Stimulated activated CD4-positive, alpha-beta T cell treated with anti-CD3 and anti-CD28 coated beads, TNF-alpha, amount 100 ng/mL, for 4 hours (primary cell): Measurements from ENCODE around the gene ALOX12.
A peak's percentile ranks its signal among the peaks of the same experiment; 100 is the strongest.
"Not testable (repeated sequence)": the region's sequence is repeated elsewhere in the genome, so short reads cannot be mapped to it uniquely, and the experiment has no call there.

ENCODE experiments used
- DNase-seq, 3 experiments: peaks; one replicate each; pipeline ENCODE4 v3.0.0-alpha.2; 2020; ENCODE audit warnings: low read depth in 3 of 3

Gene ALOX12

GRCh38 chr17:7045492-7046126 lies 49.8 kb downstream of the ALOX12 start:
- DNase-seq, result no peak

GRCh38 chr17:7046127-7046724 lies 50.4 kb downstream of the ALOX12 start:
- DNase-seq, result no peak

GRCh38 chr17:7046725-7047397 lies 51.0 kb downstream of the ALOX12 start:
- DNase-seq, result peak in 1 of 3 experiments; percentile 58

GRCh38 chr17:7047566-7047965 lies 51.7 kb downstream of the ALOX12 start:
- no peak for DNase-seq

GRCh38 chr17:7048968-7049367 lies 53.1 kb downstream of the ALOX12 start:
- DNase-seq, result no peak

- not testable (repeated sequence) for DNase-seq
Measured at GRCh38 chr17:7050583-7050982, 54.7 kb downstream of the ALOX12 start.

GRCh38 chr17:7056386-7056785 lies 60.5 kb downstream of the ALOX12 start:
- no peak for DNase-seq

- DNase-seq, result no peak
Measured at GRCh38 chr17:7058831-7059447, 63.1 kb downstream of the ALOX12 start.
